Measurements from ENCODE around the gene PDS5B. TPM values are rescaled to one million over a fixed set of nuclear protein-coding genes. Genes with fewer than 3 reads are reported as not detected.
A peak's percentile ranks its signal among the peaks of the same experiment; 100 is the strongest.

Gene PDS5B
- total and polyA plus RNA-seq, 10 of the 15 experiments (the other 5 are each of a cell fraction or from before 2014, with no cell fraction given) = 15.4 to 55.3 (median 30.7) TPM

DNA sequence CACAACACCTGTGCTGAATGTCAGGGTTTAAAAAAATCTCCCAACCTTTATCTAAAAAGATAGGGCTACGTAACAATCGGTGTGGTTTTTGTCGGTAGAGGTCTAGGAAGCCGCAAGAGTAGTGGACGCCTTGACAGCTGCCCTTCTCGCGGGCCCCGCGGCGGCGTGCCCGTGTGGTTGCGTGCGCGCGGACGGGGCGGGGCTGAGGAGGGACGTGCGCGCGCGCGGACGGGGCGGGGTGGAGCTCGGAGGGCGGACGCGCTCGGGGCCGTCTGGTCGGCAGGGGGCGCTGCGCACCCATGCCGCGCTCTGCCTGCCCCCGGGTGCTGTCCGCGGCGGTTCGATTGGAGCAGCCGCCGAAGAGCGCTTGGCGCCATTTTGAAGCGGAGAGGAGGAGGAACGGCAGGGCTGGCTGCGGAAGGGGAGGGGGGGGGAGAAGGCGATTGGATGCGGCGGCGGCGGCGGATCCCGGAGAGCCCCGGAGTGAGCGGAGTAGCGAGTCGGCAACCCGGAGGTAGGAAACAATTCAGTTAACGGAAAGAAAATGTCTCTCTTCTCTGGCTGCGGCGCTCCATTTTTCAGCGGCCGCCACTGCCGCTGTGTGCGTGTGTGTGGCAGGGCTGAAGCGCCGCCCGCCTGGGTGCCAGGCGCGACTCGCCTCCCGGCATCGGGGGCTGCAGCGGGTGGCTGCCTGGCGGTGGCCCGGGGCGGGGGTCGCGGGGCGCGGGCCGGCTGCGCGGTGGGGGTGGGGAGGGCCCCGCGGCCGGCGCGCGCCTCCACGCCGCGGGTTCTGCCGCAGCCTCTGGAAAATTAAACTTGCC lies at the start of gene PDS5B (continued):
- TF ChIP-seq TAF1 (IDR thresholded peaks at IDR 0.05; ENCODE audit: borderline replicate concordance, low read depth, low read length) = peak; percentile 87
- TF ChIP-seq HCFC1 (IDR thresholded peaks at IDR 0.05; ENCODE audit: low read length) = no peak
- no peak for TF ChIP-seq TCF7 (IDR thresholded peaks at IDR 0.05; ENCODE audit: borderline replicate concordance)
- TF ChIP-seq BHLHE40 (IDR thresholded peaks at IDR 0.05; ENCODE audit: borderline replicate concordance in 1 of 2, low read depth in 2 of 2, low read length in 1 of 2) = peak; percentile 80 to 93; a peak in 3 of 4 replicates
- TF ChIP-seq CBX5 (IDR thresholded peaks at IDR 0.05; ENCODE audit: low read depth) = no peak
- TF ChIP-seq SMARCA5 (IDR thresholded peaks at IDR 0.05) = peak; percentile 98
- TF ChIP-seq ZNF622 (IDR thresholded peaks at IDR 0.05) = no peak
- TF ChIP-seq MTA2 (IDR thresholded peaks at IDR 0.05; ENCODE audit: low read depth) = no peak
- no peak for TF ChIP-seq HDAC2 (IDR thresholded peaks at IDR 0.05)
- no peak for TF ChIP-seq CEBPB (IDR thresholded peaks at IDR 0.05; ENCODE audit: borderline replicate concordance in 1 of 2, low read depth in 2 of 2, low read length in 2 of 2)
- TF ChIP-seq ETV6 (conservative IDR thresholded peaks at IDR 0.05 in 1 of 2, IDR thresholded peaks at IDR 0.05 in 1 of 2; ENCODE audit: borderline replicate concordance in 1 of 2, low read depth in 1 of 2) = no peak
- no peak for TF ChIP-seq JUND (IDR thresholded peaks at IDR 0.05; ENCODE audit: low read depth, low read length)
- TF ChIP-seq, protein P1, sequence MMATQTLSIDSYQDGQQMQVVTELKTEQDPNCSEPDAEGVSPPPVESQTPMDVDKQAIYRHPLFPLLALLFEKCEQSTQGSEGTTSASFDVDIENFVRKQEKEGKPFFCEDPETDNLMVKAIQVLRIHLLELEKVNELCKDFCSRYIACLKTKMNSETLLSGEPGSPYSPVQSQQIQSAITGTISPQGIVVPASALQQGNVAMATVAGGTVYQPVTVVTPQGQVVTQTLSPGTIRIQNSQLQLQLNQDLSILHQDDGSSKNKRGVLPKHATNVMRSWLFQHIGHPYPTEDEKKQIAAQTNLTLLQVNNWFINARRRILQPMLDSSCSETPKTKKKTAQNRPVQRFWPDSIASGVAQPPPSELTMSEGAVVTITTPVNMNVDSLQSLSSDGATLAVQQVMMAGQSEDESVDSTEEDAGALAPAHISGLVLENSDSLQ (IDR thresholded peaks at IDR 0.05) = peak; percentile 47; the same call in 1 of the 2 replicates
- TF ChIP-seq JUNB (IDR thresholded peaks at IDR 0.05) = no peak
- TF ChIP-seq CHD2 (IDR thresholded peaks at IDR 0.05; ENCODE audit: borderline replicate concordance, low read depth, low read length) = no peak; the same call in 1 of the 2 replicates
- no peak for TF ChIP-seq POLR2AphosphoS2 (IDR thresholded peaks at IDR 0.05; ENCODE audit: low read depth, low read length)
- TF ChIP-seq MAX (IDR thresholded peaks at IDR 0.05; ENCODE audit: low read depth, low read length) = no peak; the same call in 1 of the 2 replicates
- peak; percentile 56 for TF ChIP-seq SP1 (IDR thresholded peaks at IDR 0.05; ENCODE audit: low read depth, low read length)
- peak; percentile 74 for TF ChIP-seq RELA (IDR thresholded peaks at IDR 0.05; ENCODE audit: borderline replicate concordance, partially characterized antibody)
- TF ChIP-seq, protein P2, sequence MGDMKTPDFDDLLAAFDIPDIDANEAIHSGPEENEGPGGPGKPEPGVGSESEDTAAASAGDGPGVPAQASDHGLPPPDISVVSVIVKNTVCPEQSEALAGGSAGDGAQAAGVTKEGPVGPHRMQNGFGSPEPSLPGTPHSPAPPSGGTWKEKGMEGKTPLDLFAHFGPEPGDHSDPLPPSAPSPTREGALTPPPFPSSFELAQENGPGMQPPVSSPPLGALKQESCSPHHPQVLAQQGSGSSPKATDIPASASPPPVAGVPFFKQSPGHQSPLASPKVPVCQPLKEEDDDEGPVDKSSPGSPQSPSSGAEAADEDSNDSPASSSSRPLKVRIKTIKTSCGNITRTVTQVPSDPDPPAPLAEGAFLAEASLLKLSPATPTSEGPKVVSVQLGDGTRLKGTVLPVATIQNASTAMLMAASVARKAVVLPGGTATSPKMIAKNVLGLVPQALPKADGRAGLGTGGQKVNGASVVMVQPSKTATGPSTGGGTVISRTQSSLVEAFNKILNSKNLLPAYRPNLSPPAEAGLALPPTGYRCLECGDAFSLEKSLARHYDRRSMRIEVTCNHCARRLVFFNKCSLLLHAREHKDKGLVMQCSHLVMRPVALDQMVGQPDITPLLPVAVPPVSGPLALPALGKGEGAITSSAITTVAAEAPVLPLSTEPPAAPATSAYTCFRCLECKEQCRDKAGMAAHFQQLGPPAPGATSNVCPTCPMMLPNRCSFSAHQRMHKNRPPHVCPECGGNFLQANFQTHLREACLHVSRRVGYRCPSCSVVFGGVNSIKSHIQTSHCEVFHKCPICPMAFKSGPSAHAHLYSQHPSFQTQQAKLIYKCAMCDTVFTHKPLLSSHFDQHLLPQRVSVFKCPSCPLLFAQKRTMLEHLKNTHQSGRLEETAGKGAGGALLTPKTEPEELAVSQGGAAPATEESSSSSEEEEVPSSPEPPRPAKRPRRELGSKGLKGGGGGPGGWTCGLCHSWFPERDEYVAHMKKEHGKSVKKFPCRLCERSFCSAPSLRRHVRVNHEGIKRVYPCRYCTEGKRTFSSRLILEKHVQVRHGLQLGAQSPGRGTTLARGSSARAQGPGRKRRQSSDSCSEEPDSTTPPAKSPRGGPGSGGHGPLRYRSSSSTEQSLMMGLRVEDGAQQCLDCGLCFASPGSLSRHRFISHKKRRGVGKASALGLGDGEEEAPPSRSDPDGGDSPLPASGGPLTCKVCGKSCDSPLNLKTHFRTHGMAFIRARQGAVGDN (IDR thresholded peaks at IDR 0.05) = peak; percentile 78
- TF ChIP-seq IRF5 (IDR thresholded peaks at IDR 0.05; ENCODE audit: borderline replicate concordance) = no peak
- peak; percentile 46; the same call in 1 of the 2 replicates for TF ChIP-seq IRF3 (IDR thresholded peaks at IDR 0.05)

Measured in GM12878 (cell line).